Measurements from ENCODE around the gene MDFI. TPM values are rescaled to one million over a fixed set of nuclear protein-coding genes. Genes with fewer than 3 reads are reported as not detected.

Gene MDFI
- total RNA-seq, 4 donors from 2014 or later: 0.83 to 4.6 (median 3.5) TPM

GRCh38 chr6:41648070-41648585, 9.9 kb downstream of the MDFI start:
- no peaks in the 10 kb centered on the region for H3K4me1 ChIP-seq
- intact Hi-C loops (cut with DNase I): no loop called here
- WGBS: 67% methylated on average over 7 of the region's 7 CpGs
- no peak for DNase-seq (ENCODE audit: extremely low spot score)
- no peak overlapping the region for H3K4me3 ChIP-seq
- TF ChIP-seq POLR2A (IDR thresholded peaks at IDR 0.05; ENCODE audit: low read depth) (no peak), POLR2AphosphoS5 (IDR thresholded peaks at IDR 0.05) (no peak), EP300 (IDR thresholded peaks at IDR 0.05) (no peak), CTCF (IDR thresholded peaks at IDR 0.05) (no peak)
- no peak overlapping the region for H3K27ac ChIP-seq (replicated peaks in 1 of 4)
- no peaks in the 10 kb centered on the region for H3K9me3 ChIP-seq
- no peaks in the 10 kb centered on the region for H3K36me3 ChIP-seq
- H3K27me3 ChIP-seq: peaks cover 0 to 31% (median 0%) of the 10 kb centered on the region in 4 donors

DNA sequence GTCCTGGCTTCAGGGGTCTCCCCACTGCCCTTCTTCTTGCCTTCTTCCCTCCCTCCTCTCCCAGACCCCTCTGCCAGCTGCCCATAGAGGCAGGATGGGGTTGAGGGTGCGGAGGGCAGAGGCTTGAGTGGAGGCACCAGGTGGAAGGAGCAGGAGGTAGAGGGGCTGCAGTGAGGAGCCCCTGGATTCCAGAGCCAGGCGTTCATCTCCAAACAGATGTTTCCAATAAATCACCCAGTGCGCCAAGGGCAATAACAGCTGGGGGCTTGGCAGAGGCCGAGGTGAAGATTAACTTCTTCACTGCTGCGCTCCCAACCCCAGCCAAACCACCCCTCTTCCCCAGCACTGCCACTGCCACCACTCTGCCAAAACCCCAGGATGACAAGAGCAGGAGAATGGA, 10.7 kb downstream of the MDFI start:
- WGBS: 80% methylated on average over 5 of the region's 5 CpGs
- Histone ChIP-seq H3K27me3 (peaks cover 0 to 39% (median 0%) of the 10 kb centered on the region in 4 donors), H3K4me3 (no peak overlapping the region), H3K9me3 (no peaks in the 10 kb centered on the region), H3K4me1 (no peaks in the 10 kb centered on the region), H3K27ac (replicated peaks in 1 of 4) (no peak overlapping the region), H3K36me3 (no peaks in the 10 kb centered on the region)
- no peak for TF ChIP-seq POLR2AphosphoS5 (IDR thresholded peaks at IDR 0.05)
- no peak for TF ChIP-seq CTCF (IDR thresholded peaks at IDR 0.05)
- no peak for TF ChIP-seq EP300 (IDR thresholded peaks at IDR 0.05)
- no peak for TF ChIP-seq POLR2A (IDR thresholded peaks at IDR 0.05; ENCODE audit: low read depth)
- intact Hi-C loops (cut with DNase I): no loop called here
- DNase-seq (ENCODE audit: extremely low spot score): no peak

- Histone ChIP-seq H3K4me1 (no peaks in the 10 kb centered on the region), H3K4me3 (no peak overlapping the region), H3K27me3 (peaks cover 0 to 45% (median 0%) of the 10 kb centered on the region in 4 donors), H3K9me3 (no peaks in the 10 kb centered on the region), H3K27ac (replicated peaks in 1 of 4) (no peak overlapping the region), H3K36me3 (no peaks in the 10 kb centered on the region)
- intact Hi-C loops (cut with DNase I): no loop called here
- TF ChIP-seq CTCF (IDR thresholded peaks at IDR 0.05): no peak
- WGBS: 79% methylated on average over 4 of the region's 10 CpGs
- DNase-seq (ENCODE audit: extremely low spot score): no peak
These were observed 11.3 kb downstream of the MDFI start for GRCh38 chr6:41649596-41649995.

DNA sequence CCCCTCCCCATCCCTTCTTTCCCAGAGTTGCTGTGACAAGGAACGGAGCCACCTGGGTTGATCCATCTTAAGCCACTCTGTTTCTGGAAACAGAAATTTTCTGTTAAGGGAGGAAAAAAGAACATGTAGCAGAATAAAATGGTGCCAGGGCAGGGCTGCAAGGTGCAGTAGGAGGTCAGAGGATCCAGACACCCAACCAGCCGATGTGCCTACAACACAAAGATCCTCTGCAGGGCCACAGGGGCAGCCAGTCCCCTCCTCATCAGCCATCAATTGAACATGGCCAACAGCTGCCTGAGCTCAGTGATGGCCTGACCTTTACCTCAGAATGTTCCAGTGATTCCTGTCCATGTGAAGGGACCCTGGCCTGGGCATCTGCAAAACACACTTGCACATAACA, 11.9 kb downstream of the MDFI start:
- TF ChIP-seq CTCF (IDR thresholded peaks at IDR 0.05) (no peak), EP300 (IDR thresholded peaks at IDR 0.05) (no peak), POLR2AphosphoS5 (IDR thresholded peaks at IDR 0.05) (no peak), POLR2A (IDR thresholded peaks at IDR 0.05; ENCODE audit: low read depth) (no peak)
- Histone ChIP-seq H3K27me3 (peaks cover 0 to 46% (median 0%) of the 10 kb centered on the region in 4 donors), H3K4me1 (no peaks in the 10 kb centered on the region), H3K36me3 (no peaks in the 10 kb centered on the region), H3K9me3 (no peaks in the 10 kb centered on the region), H3K27ac (replicated peaks in 1 of 4) (no peak overlapping the region), H3K4me3 (no peak overlapping the region)
- 87% methylated on average over 2 of the region's 2 CpGs for WGBS
- intact Hi-C loops (cut with DNase I): no loop called here
- DNase-seq (ENCODE audit: extremely low spot score): no peak

Measured in esophagus muscularis mucosa (tissue), 4 donors.